ENCODE data around the gene RRAS2.

RRAS2 gene

DNA sequence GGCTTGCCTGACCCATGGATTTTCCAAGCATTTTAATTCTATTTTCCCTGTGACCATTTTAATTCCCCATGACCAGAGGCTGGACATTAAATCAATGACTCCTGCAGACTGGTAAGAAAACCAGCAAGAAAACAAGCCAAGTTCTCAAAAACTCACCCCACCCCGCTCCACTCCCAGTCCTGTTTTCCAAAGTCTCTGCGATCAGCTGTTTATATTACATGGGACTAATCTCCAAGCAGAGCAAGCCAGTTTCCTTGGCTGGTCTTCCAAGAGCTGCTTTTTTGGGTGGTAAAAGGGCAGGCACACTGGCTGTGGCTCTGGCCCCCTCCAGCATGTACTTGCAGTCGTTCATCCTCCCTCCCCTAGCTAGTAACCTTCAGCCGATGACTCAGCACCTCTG, 97.9 kb downstream of the RRAS2 start:
- TF ChIP-seq, protein P1, sequence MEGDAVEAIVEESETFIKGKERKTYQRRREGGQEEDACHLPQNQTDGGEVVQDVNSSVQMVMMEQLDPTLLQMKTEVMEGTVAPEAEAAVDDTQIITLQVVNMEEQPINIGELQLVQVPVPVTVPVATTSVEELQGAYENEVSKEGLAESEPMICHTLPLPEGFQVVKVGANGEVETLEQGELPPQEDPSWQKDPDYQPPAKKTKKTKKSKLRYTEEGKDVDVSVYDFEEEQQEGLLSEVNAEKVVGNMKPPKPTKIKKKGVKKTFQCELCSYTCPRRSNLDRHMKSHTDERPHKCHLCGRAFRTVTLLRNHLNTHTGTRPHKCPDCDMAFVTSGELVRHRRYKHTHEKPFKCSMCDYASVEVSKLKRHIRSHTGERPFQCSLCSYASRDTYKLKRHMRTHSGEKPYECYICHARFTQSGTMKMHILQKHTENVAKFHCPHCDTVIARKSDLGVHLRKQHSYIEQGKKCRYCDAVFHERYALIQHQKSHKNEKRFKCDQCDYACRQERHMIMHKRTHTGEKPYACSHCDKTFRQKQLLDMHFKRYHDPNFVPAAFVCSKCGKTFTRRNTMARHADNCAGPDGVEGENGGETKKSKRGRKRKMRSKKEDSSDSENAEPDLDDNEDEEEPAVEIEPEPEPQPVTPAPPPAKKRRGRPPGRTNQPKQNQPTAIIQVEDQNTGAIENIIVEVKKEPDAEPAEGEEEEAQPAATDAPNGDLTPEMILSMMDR (conservative IDR thresholded peaks at IDR 0.05; ENCODE audit: low read depth, low read length) = no peak
- no peak for DNase-seq (ENCODE audit: low read depth)
- H3K4me3 ChIP-seq (ENCODE audit: low read depth, low read length) = no peak overlapping the region

DNA sequence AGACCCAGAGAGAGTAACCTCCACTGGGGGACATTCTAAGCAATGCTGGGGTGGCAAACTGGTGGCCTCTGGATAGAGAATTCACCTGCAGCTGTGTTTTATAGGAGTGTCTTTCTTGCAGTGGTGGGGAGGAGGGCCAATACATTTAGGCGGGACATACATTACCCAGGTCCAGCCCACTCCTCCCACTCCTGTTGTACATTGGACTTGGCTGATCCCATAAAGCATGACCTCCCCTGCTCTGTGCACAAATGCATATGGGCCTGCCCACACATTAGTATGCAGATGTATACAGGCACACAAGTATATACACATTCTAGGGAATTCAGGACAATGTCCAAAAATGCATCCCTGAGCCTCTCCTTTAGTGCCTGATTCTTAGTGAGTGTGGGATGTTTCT, 99.1 kb downstream of the RRAS2 start:
- TF ChIP-seq, protein P1 (conservative IDR thresholded peaks at IDR 0.05; ENCODE audit: low read depth, low read length) = no peak
- no peak for DNase-seq (ENCODE audit: low read depth)
- H3K4me3 ChIP-seq (ENCODE audit: low read depth, low read length) = no peak overlapping the region

DNA sequence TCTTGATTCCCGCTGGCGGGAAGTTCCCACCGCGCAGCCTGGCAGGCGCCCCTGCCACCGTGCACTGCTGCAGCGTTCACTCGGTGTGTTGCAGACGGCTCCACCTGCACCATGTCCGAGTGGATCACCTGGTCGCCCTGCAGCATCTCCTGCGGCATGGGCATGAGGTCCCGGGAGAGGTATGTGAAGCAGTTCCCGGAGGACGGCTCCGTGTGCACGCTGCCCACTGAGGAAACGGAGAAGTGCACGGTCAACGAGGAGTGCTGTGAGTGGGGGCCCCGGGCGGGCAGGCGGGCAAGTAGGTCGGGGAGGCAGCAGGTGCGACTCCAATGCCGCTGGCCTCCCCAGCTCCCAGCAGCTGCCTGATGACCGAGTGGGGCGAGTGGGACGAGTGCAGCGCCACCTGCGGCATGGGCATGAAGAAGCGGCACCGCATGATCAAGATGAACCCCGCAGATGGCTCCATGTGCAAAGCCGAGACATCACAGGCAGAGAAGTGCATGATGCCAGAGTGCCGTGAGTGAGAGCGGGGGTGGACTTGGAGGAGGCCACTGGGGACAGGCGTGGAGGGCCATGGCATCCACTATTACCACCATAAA, 99.7 kb downstream of the RRAS2 start:
- TF ChIP-seq, protein P1 (conservative IDR thresholded peaks at IDR 0.05; ENCODE audit: low read depth, low read length) = no peak
- DNase-seq (ENCODE audit: low read depth) = no peak

DNA sequence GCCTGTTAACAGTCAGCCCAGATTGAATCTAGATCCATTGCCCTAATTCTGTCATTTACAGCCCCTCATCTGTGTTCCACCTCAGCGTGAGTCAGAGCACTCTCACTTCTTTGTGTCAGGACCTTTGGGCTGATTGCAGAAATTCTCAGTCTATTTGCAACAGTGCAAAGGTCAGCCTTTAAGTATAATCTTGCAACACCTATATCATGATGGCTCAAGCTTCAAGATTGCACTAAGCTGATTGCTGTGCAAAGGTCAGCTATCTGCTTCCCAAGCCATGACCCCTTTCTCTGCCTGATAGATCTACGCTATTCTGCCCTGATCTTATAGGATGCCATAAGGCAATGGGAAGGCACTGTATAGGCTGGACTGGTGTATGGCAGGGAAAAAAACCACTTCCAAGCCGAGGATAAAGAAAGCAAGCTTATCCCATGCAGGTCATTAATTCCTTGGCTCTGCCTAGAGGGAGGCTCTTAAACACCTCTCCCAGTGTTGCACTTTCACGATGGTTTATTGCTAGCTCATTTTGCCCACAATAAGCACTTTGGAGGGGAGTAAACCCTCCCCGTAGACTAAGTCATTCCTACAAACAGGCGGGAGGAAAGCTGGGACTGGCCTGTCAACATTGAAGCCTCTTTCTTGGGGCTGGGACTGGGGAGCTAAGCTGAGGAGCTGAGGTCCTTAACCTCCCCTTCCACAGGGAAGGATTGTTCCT, 100.6 kb downstream of the RRAS2 start:
- DNase-seq (ENCODE audit: low read depth) = peak; percentile 70
- no peak overlapping the region for H3K4me3 ChIP-seq (ENCODE audit: low read depth, low read length)
- TF ChIP-seq, protein P1 (conservative IDR thresholded peaks at IDR 0.05; ENCODE audit: low read depth, low read length) = no peak

More for the DNA sequence above, 99.7 kb downstream of the RRAS2 start:
- no peak overlapping the region for H3K4me3 ChIP-seq (ENCODE audit: low read depth, low read length)

- TF ChIP-seq, protein P1 (conservative IDR thresholded peaks at IDR 0.05; ENCODE audit: low read depth, low read length) = no peak
- DNase-seq (ENCODE audit: low read depth) = no peak
- no peak overlapping the region for H3K4me3 ChIP-seq (ENCODE audit: low read depth, low read length)
Observed at GRCh38 chr11:14255238-14255534, 103.8 kb downstream of the RRAS2 start.

DNA sequence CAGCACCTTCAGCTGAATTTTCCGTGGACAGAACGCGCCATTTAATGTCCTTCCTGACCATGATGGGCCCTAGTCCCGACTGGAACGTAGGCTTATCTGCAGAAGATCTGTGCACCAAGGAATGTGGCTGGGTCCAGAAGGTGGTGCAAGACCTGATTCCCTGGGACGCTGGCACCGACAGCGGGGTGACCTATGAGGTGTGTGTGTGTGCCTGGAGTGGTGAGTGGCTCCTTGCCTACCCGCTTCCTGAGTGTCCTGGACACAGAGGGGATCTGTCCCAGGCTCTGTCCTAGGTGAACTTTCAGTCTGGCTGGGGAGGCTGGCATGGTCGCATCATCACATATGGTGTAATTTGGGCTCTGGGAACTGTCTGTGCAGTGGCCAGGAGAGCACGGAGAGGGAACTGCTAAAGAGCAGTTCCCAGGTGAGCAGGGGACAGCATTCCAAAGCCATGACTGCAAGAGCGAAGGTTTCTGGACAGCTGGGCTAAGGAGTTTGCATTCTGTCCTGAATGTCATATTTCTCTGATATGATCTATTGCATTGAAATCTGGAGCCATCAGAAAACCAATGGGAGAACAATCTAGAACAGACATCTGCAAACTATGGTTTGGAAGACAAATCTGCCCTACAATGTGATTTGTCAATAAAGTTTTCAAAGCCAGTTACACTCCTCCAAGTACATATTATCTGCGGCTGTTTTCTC, 104.3 kb downstream of the RRAS2 start:
- TF ChIP-seq, protein P1 (conservative IDR thresholded peaks at IDR 0.05; ENCODE audit: low read depth, low read length) = no peak
- DNase-seq (ENCODE audit: low read depth) = no peak
- no peak overlapping the region for H3K4me3 ChIP-seq (ENCODE audit: low read depth, low read length)
